ENCODE results near the gene OR52B6. TPM values are rescaled to one million over a fixed set of nuclear protein-coding genes. Genes with fewer than 3 reads are reported as not detected.

The OR52B6 gene
- total RNA-seq, 1 experiment from 2014 or later: not detected

DNA sequence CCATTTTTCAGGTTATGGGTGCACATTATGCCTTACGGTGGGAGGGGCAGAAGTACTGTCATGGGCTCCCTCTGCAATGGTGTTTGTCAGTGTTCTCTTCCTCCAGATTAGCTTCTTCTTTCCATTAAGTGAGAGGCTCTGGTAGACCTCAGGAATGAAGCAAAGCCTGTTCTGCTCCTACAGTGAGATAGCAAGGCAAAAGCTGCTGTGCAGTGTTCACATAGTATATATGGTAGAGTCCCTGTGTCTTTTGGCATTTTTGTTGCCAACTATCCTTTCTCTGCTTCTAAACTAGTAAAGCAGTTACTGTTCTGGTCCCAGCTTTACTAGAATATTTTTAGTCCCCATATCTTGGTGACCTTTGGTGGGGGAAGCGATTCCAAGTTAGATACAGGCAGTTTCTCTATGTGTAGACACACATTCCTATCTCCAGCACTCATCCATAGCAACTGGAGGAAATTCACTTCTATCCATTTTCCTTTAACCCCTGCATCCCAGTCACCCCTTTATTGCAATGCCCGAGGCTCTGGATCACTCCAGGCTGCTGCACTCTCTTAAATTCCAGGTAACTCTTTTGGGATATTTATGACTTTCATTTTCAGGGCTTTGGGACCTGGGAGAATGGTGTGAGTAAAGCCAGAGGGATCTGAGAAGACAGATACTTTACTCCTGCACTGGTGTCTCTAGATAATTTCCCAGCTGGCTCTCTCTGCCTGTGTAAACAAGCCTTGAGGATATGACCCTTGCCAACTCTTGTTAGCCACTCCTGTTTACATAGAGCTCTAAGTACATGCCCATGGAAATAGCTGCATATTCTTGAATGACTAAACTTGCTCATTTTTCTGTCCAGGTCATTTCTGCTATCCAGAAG is 40.2 kb downstream of the OR52B6 start:
- H3K4me2 ChIP-seq: peak overlapping the region; percentile 72
- H3K4me1 ChIP-seq (replicated peaks; ENCODE audit: insufficient read depth): peaks cover 51% of the 10 kb centered on the region
- peak overlapping the region; percentile 60; the same call in 1 of the 2 replicates for H3K4me3 ChIP-seq
- intact Hi-C loops (cut with micrococcal nuclease; ENCODE audit: unreplicated experiment): loop anchor here (1.0 kb wide), 2 partner anchors 25 to 63 kb away; partner anchors contain the start of gene TRIM6
- TF ChIP-seq EZH2 (IDR thresholded peaks at IDR 0.05; ENCODE audit: low read depth): no peak
- TF ChIP-seq, protein P1, sequence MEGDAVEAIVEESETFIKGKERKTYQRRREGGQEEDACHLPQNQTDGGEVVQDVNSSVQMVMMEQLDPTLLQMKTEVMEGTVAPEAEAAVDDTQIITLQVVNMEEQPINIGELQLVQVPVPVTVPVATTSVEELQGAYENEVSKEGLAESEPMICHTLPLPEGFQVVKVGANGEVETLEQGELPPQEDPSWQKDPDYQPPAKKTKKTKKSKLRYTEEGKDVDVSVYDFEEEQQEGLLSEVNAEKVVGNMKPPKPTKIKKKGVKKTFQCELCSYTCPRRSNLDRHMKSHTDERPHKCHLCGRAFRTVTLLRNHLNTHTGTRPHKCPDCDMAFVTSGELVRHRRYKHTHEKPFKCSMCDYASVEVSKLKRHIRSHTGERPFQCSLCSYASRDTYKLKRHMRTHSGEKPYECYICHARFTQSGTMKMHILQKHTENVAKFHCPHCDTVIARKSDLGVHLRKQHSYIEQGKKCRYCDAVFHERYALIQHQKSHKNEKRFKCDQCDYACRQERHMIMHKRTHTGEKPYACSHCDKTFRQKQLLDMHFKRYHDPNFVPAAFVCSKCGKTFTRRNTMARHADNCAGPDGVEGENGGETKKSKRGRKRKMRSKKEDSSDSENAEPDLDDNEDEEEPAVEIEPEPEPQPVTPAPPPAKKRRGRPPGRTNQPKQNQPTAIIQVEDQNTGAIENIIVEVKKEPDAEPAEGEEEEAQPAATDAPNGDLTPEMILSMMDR (conservative IDR thresholded peaks at IDR 0.05): no peak
- H3K79me2 ChIP-seq (ENCODE audit: low read depth): no peaks in the 10 kb centered on the region
- no peaks in the 10 kb centered on the region for H3K9me3 ChIP-seq (ENCODE audit: insufficient read depth, low read depth)
- no peaks in the 10 kb centered on the region for H4K20me1 ChIP-seq (ENCODE audit: insufficient read depth)
- H3K27me3 ChIP-seq (ENCODE audit: insufficient read depth, low read depth): no peaks in the 10 kb centered on the region
- ChIA-PET POLR2A (ENCODE audit: unreplicated experiment) (interaction anchor here (0.6 to 1.0 kb wide), 4 partner anchors 14 to 64 kb away, joined by 3 to 7 read pairs (median 4); partner anchors contain the start of gene TRIM5), CTCF (no interaction called here)
- no peaks in the 10 kb centered on the region for H3K9me2 ChIP-seq (ENCODE audit: insufficient read depth)
- peaks cover 31% of the 10 kb centered on the region for H3F3A ChIP-seq (ENCODE audit: insufficient read depth, low read depth)
- H3K36me3 ChIP-seq (ENCODE audit: low read depth): no peaks in the 10 kb centered on the region
- H2AFZ ChIP-seq: peak overlapping the region; percentile 49; the same call in 1 of the 2 replicates
- no TSS peak for BruUV-seq (replicated peaks)
- H3K27ac ChIP-seq: peak overlapping the region; percentile 98
- peak; percentile 42 to 91 for DNase-seq

DNA sequence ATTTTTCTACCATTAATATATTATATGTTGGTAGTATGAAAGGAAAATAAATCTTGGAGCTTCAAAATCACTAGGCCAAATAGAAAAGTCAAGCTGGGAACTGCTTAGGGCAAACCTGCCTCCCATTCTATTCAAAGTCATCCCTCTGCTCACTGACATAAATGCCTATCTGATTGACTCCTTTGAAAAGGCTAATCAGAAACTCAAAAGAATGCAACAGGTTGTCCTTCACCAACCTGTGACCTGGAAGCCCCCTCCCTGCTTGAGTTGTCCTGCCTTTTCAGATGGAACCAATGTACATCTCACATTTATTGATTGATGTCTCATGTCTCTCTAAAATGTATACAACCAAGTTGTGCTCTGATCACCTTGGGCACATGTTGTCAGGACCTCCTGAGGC is 40.9 kb downstream of the OR52B6 start:
- H3K27me3 ChIP-seq (ENCODE audit: insufficient read depth, low read depth): no peaks in the 10 kb centered on the region
- H2AFZ ChIP-seq: no peak overlapping the region
- H3F3A ChIP-seq (ENCODE audit: insufficient read depth, low read depth): peaks cover 31% of the 10 kb centered on the region
- CTCF ChIA-PET: no interaction called here
- H3K9me3 ChIP-seq (ENCODE audit: insufficient read depth, low read depth): no peaks in the 10 kb centered on the region
- no peaks in the 10 kb centered on the region for H3K79me2 ChIP-seq (ENCODE audit: low read depth)
- H3K27ac ChIP-seq: peak overlapping the region; percentile 98
- H4K20me1 ChIP-seq (ENCODE audit: insufficient read depth): no peaks in the 10 kb centered on the region
- no TSS peak for BruUV-seq (replicated peaks)
- POLR2A ChIA-PET (ENCODE audit: unreplicated experiment): interaction anchor here (0.6 kb wide), 2 partner anchors 22 to 45 kb away, joined by 4 read pairs; no protein-coding TSS in a partner anchor
- intact Hi-C loops (cut with micrococcal nuclease; ENCODE audit: unreplicated experiment): loop anchor here (1.0 kb wide), 2 partner anchors 25 to 63 kb away; partner anchors contain the start of gene TRIM6
- TF ChIP-seq, protein P1 (conservative IDR thresholded peaks at IDR 0.05): no peak
- no peak for TF ChIP-seq EZH2 (IDR thresholded peaks at IDR 0.05; ENCODE audit: low read depth)
- H3K36me3 ChIP-seq (ENCODE audit: low read depth): no peaks in the 10 kb centered on the region
- H3K4me2 ChIP-seq: peak overlapping the region; percentile 72
- no peak for DNase-seq
- H3K4me3 ChIP-seq: peak overlapping the region; percentile 60; the same call in 1 of the 2 replicates
- H3K9me2 ChIP-seq (ENCODE audit: insufficient read depth): no peaks in the 10 kb centered on the region
- peaks cover 57% of the 10 kb centered on the region for H3K4me1 ChIP-seq (replicated peaks; ENCODE audit: insufficient read depth)

DNA sequence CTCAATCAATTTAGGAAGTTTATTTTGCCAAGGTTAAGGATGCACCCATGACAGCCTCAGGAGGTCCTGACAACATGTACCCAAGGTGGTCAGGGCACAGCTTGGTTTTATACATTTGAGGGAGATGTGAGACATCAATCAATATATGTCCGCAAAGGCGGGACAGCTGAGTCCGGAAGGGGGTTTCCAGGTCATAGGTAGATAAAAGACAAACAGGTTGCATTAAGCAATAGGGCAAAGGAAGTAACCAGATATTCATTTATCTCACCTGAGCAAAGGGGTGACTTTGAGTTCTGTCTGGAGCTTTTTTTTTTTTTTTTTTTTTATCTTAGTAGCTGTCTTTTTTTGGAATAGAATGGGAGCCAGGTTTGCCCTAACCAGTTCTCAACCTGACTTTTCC is 42.1 kb downstream of the OR52B6 start:
- POLR2A ChIA-PET (ENCODE audit: unreplicated experiment): no interaction called here
- Histone ChIP-seq H3K27me3 (ENCODE audit: insufficient read depth, low read depth) (no peaks in the 10 kb centered on the region), H3F3A (ENCODE audit: insufficient read depth, low read depth) (peaks cover 31% of the 10 kb centered on the region), H3K79me2 (ENCODE audit: low read depth) (no peaks in the 10 kb centered on the region), H3K9me2 (ENCODE audit: insufficient read depth) (no peaks in the 10 kb centered on the region), H4K20me1 (ENCODE audit: insufficient read depth) (no peaks in the 10 kb centered on the region), H3K4me3 (no peak overlapping the region), H3K4me1 (replicated peaks; ENCODE audit: insufficient read depth) (peaks cover 58% of the 10 kb centered on the region), H3K4me2 (peak overlapping the region; percentile 40; the same call in 1 of the 2 replicates), H2AFZ (no peak overlapping the region), H3K9me3 (ENCODE audit: insufficient read depth, low read depth) (no peaks in the 10 kb centered on the region), H3K36me3 (ENCODE audit: low read depth) (no peaks in the 10 kb centered on the region), H3K27ac (no peak overlapping the region)
- DNase-seq: peak in 1 of 2 experiments; percentile 49
- no TSS peak for BruUV-seq (replicated peaks)
- intact Hi-C loops (cut with micrococcal nuclease; ENCODE audit: unreplicated experiment): no loop called here
- no peak for TF ChIP-seq EZH2 (IDR thresholded peaks at IDR 0.05; ENCODE audit: low read depth)
- TF ChIP-seq, protein P1 (conservative IDR thresholded peaks at IDR 0.05): no peak
- CTCF ChIA-PET: no interaction called here

All from PC-9 (cell line).